HG03045 (cell line): Measurements from ENCODE around the gene ECM2.
"Not testable (repeated sequence)": the region's sequence is repeated elsewhere in the genome, so short reads cannot be mapped to it uniquely, and the experiment has no call there.

ENCODE experiments used
- ATAC-seq: cut with Tn5 transposase; IDR thresholded peaks from one replicate; pipeline ENCODE4 v1.9.1; 2021; ENCODE audit warnings: mild to moderate bottlenecking, moderate library complexity; ENCODE audit not compliant: unreplicated experiment

Gene ECM2

DNA sequence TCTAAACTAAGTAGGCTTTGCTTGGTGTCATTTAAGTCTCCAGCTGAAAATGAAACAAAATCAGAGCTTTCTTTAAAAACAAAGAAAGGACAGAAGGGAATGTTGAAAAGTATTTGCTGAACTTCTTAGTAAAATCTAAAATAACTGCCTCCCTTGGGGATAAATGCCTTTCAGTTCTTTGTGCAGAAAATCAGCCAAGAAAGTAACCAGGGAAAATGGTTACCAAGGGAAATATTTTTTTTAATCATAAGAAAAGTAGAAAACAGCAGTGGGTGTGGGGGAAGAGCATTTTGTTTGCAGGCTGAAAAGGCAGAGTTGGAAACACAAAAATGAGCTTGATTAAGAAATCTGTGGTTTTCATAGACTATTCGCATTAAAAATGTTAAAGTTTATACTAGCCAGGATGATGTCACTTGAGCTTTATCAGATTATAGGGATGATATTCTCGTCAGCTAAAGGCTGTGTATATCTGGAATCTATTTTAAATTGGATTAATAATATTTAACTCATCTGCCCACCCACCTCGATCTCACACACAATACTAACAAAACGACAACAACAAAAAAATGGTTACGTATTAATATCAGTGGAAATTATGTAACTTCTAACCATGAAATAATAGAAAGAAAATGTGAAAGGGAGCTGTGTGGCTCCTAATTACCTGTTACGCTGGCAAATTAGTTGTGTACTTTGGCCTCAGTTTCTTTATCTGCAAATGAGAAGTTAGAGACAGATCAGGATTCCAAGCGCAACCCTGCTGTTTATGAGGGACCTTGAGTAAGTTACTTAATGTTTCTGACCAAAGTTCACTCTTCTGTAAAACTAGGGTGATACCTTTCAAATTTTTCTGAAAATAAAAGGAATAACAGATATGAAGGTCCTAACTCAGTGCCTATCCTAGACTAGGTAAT, at the start of gene ECM2:
Gene ECM2, minus strand, starts transcription at position 51 of the 911 bp plus-strand sequence. CDS start 13,124 bp downstream, outside the sequence.
- ATAC-seq = no peak

- no peak for ATAC-seq
Measured at GRCh38 chr9:92576175-92576574, 40.4 kb upstream of the ECM2 start.

- ATAC-seq = not testable (repeated sequence)
Measured at GRCh38 chr9:92573612-92574011, 37.8 kb upstream of the ECM2 start.

DNA sequence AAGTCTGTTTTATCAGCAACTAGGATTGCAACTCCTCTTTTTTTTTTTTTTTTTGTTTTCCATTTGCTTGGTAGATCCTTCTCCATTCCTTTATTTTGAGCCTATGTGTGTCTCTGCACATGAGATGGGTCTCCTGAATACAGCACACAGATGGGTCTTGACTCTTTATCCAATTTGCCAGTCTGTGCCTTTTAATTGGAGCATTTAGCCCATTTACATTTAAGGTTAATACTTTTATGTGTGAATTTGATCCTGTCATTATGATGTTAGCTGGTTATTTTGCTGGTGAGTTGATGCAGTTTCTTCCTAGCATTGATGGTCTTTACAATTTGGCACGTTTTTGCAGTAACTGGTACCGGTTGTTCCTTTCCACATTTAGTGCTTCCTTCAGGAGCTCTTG, 36.1 kb upstream of the ECM2 start:
- not testable (repeated sequence) for ATAC-seq

GRCh38 chr9:92564982-92565381, 29.2 kb upstream of the ECM2 start:
- no peak for ATAC-seq

DNA sequence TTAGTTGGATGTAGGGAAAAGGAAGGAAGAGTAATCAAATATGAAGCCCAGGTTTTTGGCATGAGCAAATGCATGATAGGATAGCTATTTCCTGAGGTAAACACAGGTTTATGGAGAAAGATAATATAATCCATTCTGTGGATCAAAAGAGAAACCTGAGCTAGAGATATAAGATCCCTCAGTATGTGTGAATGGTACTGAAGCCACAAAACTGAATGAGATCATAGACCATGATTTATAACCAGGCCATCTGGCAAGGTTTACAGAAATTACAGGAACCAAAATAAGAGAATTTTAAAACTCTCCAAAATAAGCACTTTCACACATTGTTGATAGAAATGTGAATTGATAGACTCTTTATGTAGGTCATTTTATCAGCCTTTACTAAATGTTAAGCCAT, 28.7 kb upstream of the ECM2 start:
- ATAC-seq = no peak

GRCh38 chr9:92563116-92564100, 27.6 kb upstream of the ECM2 start:
- no peak for ATAC-seq

DNA sequence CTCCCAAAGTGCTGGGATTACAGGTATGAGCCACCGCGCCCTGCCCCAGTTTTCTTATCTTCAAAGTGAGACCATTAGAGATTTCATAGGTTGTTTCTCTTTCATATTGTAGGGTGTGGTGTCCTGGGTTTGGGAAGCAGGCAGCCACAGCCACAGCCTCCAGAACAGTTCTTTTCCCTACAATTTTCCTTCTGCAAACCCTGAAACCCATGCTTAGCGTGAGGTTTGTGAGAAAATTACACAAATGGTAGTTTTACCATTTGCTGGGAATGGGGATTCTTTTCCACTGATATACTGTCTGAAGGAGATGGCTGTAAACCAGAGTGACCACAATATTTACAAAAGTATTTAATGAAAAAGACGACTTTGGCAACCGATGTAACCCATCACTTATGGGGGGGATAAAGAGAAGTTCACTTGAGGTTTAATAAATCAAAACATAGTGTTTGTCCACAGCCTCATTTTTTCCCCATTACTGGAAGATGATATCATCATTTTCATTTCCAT, 26.7 kb upstream of the ECM2 start:
- ATAC-seq = no peak

DNA sequence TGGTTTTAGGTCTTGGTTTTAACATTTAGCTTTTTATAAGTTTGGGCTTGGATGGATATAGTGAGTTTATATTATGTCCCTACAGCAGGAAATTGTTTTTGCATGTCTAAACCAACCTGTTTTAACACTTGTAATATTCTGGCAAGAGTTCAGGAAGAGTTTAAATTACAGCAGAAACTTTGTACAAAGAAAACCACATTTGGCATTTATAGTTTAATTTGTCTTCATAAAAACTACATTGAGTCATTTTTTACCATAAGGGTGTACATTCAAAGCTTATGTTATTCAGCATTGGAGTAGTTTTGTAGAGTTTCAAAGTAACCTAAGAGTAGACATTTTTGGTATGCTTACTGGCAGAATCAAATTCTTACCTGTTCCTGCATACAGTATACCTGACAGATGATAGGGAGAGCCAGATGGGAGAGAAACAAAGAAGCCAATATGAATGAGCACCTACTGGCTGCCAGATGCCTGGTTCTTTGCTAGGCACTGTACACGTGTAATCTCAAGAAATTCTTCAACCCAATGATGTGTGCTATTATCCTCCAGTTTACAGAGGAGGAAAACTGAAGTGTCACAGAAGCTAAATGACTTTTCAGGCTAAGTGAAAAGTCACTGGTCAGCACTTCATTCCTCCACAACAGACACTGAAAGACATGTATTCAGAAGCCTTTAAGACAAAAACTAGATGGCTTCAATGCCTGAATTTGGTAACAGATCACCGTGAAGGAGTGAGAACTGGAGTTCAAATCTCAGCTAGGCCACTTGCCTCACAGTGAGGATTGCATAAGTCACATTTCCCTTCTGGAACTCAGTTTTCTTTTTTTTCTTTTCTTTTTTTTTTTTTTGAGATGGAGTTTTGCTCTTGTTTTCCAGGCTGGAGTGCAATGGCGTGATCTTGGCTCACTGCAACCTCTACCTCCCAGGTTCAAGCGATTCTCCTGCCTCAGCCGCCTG, 25.9 kb upstream of the ECM2 start:
- no peak for ATAC-seq

DNA sequence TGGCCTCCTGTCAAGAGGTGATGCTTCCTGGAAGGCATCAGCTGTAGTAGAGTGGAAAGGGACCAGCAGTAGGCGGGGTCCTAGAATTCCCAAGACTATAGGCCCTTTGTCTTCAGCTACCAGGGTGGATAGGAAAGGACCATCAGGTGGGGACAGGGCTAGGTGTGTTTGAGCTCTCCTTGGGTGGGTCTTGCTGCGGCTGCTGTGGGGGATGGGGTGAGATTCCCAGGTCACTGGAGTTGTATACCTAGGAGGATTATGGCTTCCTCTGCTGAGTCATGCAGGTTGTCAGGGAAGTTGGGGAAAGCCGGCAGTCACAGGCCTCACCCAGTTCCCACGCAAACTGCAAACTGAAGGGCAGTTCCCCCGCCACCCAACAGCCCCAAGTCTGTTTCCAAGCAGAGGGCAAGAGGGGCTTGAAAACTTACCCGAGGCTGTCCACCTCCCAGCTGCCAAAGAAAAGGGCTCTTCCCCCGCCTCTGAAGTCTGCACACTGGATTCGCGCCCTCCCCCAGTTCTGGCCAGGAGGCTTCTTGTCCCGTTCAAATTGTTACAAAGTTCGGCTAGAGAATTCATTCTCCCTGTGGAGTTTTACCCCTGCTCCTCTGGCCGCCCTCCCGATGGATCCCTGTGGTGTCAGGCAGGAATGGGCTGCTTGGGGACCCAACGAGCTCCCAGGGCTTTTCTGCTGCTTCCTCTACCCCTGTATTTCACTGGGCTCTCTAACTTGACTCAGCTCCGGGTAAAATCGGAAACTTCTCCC, 23.0 kb upstream of the ECM2 start:
- ATAC-seq = no peak

DNA sequence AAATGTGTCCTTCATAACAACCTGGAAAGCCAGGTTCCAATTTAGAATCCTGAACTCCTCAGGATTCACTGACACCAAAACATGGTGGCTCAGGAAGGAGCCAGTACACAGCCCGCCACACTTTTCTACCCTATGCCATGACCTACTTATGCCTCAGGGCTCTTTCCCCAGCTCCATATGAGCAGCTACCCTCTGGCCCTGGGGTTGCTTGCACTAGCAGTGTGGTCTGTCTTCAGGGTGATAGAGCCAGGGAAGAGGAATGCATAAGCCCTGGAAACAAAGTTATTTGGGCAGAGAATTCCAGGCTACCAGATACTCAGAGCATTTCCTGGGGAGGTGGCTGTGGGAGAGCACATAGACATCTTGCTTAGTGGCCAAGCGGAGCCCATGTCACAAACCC, 15.0 kb upstream of the ECM2 start:
- no peak for ATAC-seq

DNA sequence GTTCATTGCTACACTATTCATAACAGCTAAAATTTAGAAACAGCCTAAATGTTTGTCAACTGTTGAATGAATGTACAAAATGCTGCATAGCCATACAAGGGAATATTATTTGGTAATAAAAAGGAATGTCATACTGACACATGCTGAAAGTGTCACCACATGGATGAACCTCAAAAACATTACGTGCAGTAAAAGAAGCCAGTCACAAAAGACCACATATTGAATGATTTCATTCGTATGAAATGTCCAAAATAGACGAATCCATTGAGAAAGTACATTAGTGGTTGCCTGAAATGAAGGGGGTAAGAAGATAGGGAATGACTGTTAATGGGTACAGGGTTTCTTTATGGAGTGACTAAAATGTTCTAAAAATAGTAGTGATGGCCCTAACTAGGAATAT, 11.6 kb upstream of the ECM2 start:
- no peak for ATAC-seq

DNA sequence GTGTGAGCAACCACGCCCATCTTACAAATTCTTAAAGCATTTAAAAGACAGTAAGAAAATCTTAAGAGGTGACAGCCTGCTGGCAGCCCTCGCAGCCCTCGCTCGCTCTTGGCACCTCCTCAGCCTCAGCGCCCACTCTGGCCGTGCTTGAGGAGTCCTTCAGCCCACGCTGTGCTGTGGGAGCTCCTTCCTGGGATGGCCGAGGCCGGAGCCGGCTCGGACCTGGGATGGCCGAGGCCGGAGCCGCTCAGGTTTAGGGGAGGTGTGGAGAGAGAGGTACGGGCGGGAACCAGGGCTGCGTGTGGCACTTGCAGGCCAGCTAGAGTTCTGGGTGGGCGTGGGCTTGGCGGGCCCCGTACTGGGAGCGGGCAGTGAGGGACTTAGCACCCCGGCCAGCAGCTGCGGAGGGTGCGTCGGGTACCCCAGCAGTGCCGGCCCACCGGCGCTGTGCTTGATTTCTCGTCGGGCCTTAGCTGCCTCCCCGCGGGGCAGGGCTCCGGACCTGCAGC, 9.3 kb upstream of the ECM2 start:
- no peak for ATAC-seq

DNA sequence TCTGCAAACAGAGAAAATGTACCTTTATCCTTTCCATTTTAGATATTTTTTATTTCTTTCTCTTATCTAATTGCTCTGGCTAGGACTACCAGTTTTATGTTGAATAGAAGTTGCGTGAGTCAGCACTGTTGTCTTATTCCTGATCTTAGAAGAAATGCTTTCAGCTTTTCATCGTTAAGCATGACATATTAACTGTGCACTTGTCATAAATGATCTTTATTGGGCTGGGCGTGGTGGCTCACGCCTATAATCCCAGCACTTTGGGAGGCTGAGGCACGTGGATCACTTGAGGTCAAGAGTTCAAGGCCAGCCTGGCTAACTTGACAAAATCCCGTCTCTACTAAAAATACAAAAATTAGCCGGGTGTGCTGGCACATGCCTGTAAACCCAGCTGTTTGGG, 8.2 kb upstream of the ECM2 start:
- ATAC-seq = no peak

DNA sequence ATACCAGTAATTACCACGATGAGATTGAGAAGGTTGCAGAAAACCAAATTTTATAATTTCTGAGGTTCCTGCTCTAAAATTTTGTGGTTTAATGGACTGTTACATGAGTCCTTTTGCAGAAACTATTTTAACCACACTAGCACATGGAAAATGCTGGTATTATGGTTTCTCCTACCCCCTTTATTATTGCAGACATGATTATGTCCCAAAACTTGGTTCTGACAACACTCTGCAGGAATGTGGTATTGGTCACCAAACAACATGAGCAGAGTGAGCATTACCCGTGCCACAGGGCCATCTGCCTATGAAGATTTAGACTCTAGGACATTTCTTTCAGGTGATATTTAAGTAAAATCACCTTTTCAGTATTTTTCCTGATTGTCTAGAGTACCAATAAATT, 2.8 kb upstream of the ECM2 start:
- no peak for ATAC-seq

DNA sequence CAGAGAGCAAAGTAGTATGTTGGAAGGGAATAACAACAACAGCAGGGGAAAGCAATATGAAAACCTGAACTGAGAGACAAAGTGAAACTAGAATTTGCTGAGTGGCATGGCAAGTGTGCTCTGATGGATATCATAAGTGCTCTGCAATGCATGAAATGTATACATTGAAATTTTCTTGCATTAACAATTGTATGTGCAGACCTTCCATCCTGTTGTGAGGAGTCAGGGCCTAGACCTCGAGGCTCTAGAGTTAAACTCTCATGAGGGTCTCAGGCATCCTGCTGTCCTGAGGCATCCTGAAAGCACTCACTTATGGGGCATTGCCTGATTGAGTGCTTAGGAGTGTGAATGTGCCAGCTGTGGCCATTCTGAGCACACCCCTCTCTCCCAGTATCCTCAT, 1.1 kb downstream of the ECM2 start:
- no peak for ATAC-seq

- no peak for ATAC-seq
Measured at GRCh38 chr9:92534204-92534603, 1.6 kb downstream of the ECM2 start.

DNA sequence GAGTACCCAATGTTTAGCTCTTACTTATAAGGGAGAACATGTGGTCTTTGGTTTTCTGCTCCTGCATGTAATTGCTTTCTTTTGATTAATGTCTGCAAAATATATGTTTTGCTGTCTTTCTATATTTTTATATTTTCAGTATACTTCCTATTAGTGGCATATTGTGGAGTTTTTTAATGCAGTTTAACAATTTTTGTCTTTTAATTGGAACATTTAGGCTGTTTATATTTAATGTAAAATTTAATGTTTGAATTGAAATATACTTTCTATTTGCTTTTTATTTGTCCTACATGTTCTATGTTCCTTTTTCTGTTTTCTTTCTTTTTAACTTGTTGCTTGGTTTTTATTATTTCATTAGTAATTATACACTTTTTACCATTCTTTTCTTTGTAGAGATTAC, 4.9 kb downstream of the ECM2 start:
- no peak for ATAC-seq

GRCh38 chr9:92529124-92529523, 6.7 kb downstream of the ECM2 start:
- ATAC-seq = no peak

- no peak for ATAC-seq
Measured at GRCh38 chr9:92528522-92528849, 7.3 kb downstream of the ECM2 start.
